ENCODE measurements around the gene PDE4D. TPM values are rescaled to one million over a fixed set of nuclear protein-coding genes. Genes with fewer than 3 reads are reported as not detected.

PDE4D gene
- total RNA-seq, 1 experiment from 2014 or later: 3.3 TPM

DNA sequence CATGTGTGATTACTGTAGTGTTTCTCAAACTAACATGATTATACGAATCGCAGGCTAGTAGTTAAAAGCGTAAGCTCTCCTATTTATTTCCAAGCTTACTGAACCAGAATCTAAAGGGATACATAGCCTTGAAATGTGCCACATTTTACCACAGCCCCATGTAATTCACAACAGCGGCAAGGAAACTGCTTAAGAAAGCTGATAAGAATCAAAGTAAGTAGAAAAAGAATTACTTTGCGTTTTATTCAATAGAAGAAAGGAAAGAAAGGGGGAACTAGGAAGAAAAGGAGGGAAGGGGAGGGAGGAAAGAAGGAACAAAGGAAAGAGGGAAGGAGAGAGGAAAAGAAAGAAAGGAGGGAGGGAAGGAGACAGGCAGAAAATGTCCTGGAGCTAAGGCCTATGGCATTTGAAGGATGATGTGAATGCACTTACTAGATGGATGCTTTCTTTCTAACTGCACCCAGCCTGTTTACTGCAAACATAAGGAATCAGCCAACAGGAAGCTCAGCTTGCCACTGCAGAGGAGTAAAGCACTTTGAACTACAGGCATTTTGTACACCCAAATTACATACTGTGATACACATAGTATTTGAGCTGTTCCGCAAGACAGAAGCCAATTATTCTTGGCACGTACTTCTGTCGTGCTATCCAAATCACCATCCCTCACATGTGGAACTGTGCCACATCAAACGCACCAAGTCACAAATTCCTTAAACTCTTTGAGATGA is 789.0 kb downstream of the PDE4D start (continued):
- TF ChIP-seq, protein P1, sequence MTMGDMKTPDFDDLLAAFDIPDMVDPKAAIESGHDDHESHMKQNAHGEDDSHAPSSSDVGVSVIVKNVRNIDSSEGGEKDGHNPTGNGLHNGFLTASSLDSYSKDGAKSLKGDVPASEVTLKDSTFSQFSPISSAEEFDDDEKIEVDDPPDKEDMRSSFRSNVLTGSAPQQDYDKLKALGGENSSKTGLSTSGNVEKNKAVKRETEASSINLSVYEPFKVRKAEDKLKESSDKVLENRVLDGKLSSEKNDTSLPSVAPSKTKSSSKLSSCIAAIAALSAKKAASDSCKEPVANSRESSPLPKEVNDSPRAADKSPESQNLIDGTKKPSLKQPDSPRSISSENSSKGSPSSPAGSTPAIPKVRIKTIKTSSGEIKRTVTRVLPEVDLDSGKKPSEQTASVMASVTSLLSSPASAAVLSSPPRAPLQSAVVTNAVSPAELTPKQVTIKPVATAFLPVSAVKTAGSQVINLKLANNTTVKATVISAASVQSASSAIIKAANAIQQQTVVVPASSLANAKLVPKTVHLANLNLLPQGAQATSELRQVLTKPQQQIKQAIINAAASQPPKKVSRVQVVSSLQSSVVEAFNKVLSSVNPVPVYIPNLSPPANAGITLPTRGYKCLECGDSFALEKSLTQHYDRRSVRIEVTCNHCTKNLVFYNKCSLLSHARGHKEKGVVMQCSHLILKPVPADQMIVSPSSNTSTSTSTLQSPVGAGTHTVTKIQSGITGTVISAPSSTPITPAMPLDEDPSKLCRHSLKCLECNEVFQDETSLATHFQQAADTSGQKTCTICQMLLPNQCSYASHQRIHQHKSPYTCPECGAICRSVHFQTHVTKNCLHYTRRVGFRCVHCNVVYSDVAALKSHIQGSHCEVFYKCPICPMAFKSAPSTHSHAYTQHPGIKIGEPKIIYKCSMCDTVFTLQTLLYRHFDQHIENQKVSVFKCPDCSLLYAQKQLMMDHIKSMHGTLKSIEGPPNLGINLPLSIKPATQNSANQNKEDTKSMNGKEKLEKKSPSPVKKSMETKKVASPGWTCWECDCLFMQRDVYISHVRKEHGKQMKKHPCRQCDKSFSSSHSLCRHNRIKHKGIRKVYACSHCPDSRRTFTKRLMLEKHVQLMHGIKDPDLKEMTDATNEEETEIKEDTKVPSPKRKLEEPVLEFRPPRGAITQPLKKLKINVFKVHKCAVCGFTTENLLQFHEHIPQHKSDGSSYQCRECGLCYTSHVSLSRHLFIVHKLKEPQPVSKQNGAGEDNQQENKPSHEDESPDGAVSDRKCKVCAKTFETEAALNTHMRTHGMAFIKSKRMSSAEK (CRISPR knock-in tag; IDR thresholded peaks at IDR 0.05; ENCODE audit: borderline replicate concordance): no peak
- TF ChIP-seq RELA (CRISPR knock-in tag; IDR thresholded peaks at IDR 0.05; ENCODE audit: borderline replicate concordance) (no peak), GABPB1 (CRISPR knock-in tag; IDR thresholded peaks at IDR 0.05) (no peak), NFE2L1 (CRISPR knock-in tag; IDR thresholded peaks at IDR 0.05) (no peak)
- TF ChIP-seq, protein P2, sequence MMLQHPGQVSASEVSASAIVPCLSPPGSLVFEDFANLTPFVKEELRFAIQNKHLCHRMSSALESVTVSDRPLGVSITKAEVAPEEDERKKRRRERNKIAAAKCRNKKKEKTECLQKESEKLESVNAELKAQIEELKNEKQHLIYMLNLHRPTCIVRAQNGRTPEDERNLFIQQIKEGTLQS (CRISPR knock-in tag; conservative IDR thresholded peaks at IDR 0.05): no peak
- TF ChIP-seq, protein P3, sequence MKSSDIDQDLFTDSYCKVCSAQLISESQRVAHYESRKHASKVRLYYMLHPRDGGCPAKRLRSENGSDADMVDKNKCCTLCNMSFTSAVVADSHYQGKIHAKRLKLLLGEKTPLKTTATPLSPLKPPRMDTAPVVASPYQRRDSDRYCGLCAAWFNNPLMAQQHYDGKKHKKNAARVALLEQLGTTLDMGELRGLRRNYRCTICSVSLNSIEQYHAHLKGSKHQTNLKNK (CRISPR knock-in tag; IDR thresholded peaks at IDR 0.05): no peak

DNA sequence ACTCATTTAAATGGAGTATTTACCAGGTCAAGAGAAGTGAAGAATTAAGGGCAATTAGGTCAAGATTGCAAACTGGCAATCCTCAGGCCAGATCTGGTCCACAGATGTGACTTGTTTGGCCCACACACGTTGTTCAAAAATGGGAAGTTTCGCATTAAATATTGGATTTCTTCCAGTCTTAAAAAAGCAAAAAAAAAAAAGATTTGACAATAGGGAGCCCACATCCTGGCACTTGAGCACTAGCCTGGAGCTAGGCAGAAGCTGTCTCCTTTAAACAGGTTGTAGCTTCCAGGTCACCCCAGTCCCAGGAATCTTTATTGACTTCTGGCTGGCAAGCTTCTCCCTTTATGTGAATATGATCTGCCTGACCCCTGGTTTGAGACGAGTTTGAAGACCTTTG is 790.2 kb downstream of the PDE4D start:
- Mint-ChIP-seq H3K27ac (no peak overlapping the region), H3K9me3 (no peaks in the 10 kb centered on the region), H3K4me1 (no peaks in the 10 kb centered on the region), H3K36me3 (no peaks in the 10 kb centered on the region), H3K27me3 (ENCODE audit: low read depth) (no peaks in the 10 kb centered on the region; the same call in 1 of the 2 replicates), H3K4me3 (no peak overlapping the region)
- no peak for DNase-seq (ENCODE audit: low spot score)
- no peak for TF ChIP-seq ZNF219 (CRISPR knock-in tag; IDR thresholded peaks at IDR 0.05; ENCODE audit: borderline replicate concordance)
- ChIA-PET CTCF (no interaction called here), POLR2A (no interaction called here)
- ATAC-seq: no peak

DNA sequence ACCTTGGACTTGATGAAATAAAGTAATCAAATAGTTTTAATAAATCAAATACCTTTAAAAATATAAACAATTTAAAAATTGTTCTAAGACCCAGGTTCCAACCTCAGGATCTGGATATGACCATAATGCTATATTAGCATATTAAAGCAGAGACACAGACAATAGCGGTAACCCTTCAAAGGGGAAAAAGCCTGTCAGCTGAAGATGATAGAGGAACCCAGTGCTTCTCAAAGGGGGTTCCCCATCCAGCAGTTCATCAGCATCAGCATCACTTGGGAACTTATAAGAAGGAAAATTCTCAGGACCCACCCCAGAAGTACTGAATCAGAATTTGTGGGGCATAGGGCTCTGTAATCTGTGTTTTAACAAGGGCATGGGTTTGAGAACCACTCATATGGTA is 791.1 kb downstream of the PDE4D start:
- DNase-seq (ENCODE audit: low spot score): no peak
- TF ChIP-seq JAZF1 (CRISPR knock-in tag; IDR thresholded peaks at IDR 0.05) (no peak), NFE2L1 (CRISPR knock-in tag; IDR thresholded peaks at IDR 0.05) (no peak), ZNF416 (CRISPR knock-in tag; IDR thresholded peaks at IDR 0.05) (no peak)
- TF ChIP-seq, protein P4, sequence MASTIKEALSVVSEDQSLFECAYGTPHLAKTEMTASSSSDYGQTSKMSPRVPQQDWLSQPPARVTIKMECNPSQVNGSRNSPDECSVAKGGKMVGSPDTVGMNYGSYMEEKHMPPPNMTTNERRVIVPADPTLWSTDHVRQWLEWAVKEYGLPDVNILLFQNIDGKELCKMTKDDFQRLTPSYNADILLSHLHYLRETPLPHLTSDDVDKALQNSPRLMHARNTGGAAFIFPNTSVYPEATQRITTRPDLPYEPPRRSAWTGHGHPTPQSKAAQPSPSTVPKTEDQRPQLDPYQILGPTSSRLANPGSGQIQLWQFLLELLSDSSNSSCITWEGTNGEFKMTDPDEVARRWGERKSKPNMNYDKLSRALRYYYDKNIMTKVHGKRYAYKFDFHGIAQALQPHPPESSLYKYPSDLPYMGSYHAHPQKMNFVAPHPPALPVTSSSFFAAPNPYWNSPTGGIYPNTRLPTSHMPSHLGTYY (CRISPR knock-in tag; IDR thresholded peaks at IDR 0.05): no peak
- H3K36me3 Mint-ChIP-seq: no peaks in the 10 kb centered on the region
- CTCF ChIA-PET: no interaction called here
- no peaks in the 10 kb centered on the region; the same call in 1 of the 2 replicates for H3K27me3 Mint-ChIP-seq (ENCODE audit: low read depth)
- H3K4me1 Mint-ChIP-seq: no peaks in the 10 kb centered on the region
- no peak for ATAC-seq
- no peak overlapping the region for H3K27ac Mint-ChIP-seq
- H3K4me3 Mint-ChIP-seq: no peak overlapping the region
- H3K9me3 Mint-ChIP-seq: no peaks in the 10 kb centered on the region
- POLR2A ChIA-PET: no interaction called here

DNA sequence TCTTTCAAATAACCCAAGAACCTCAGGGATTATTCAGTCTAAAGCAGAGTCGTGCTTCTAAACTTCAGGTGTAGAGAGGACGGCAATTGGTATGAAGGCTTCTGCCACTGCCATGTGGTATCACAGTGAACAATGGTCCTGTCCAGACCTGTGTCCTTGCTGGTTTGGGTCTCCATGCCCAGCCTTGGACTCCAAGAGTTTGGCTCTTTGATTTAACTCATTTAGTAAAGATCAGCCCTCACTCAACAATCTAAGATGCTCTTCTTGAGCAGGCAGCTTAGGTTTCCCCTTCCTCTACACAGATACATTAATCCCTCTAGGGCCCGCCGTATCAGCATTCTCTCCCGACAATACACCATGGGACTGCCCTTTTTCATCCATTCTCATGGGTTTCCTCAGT is 792.7 kb downstream of the PDE4D start:
- H3K36me3 Mint-ChIP-seq: no peaks in the 10 kb centered on the region
- H3K4me3 Mint-ChIP-seq: no peak overlapping the region
- ChIA-PET POLR2A (no interaction called here), CTCF (no interaction called here)
- no peak for DNase-seq (ENCODE audit: low spot score)
- TF ChIP-seq, protein P3 (CRISPR knock-in tag; IDR thresholded peaks at IDR 0.05): no peak
- H3K4me1 Mint-ChIP-seq: no peaks in the 10 kb centered on the region
- no peaks in the 10 kb centered on the region for H3K9me3 Mint-ChIP-seq
- no peaks in the 10 kb centered on the region; the same call in 1 of the 2 replicates for H3K27me3 Mint-ChIP-seq (ENCODE audit: low read depth)
- no peak for ATAC-seq
- H3K27ac Mint-ChIP-seq: no peak overlapping the region
